Measurements from ENCODE around the gene RIMBP2. TPM values are rescaled to one million over a fixed set of nuclear protein-coding genes. Genes with fewer than 3 reads are reported as not detected.

RIMBP2 gene
- total and polyA plus RNA-seq, 9 of the 15 experiments (the other 6 are each of a cell fraction or from before 2014, with no cell fraction given) = not detected

DNA sequence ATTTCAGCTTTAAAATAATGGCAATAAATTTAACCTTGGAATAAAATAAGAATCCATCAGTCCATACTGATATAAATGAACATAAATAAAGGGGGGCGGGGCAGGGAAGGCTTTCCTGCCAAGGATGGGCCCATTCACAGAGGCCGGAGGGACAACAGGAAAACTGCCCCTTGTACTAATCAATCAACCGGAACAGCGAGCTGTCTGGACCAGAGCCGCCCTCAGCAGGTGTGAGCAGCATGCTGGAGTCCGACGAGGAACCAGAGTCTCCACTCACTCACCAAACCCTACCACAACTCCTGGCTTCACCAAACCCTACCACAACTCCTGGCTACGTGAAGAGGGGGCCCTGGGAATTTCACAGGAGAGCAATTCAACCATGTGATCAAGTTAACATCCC lies 51.3 kb downstream of the RIMBP2 start:
- Histone ChIP-seq H2AFZ (ENCODE audit: low read depth, low read length) (no peak overlapping the region), H3K4me2 (ENCODE audit: insufficient read depth, low read length) (no peak overlapping the region), H3K9ac (ENCODE audit: insufficient read depth in 1 of 2, low read depth in 2 of 2, low read length in 2 of 2) (no peak overlapping the region), H3K4me3 (no peak overlapping the region), H3K9me1 (ENCODE audit: control insufficient read depth, insufficient read depth, low read length) (no peaks in the 10 kb centered on the region), H4K20me1 (replicated peaks; ENCODE audit: control insufficient read depth, insufficient read depth, low read length) (no peaks in the 10 kb centered on the region), H3K79me2 (ENCODE audit: control insufficient read depth, insufficient read depth, low read length) (no peaks in the 10 kb centered on the region), H3K4me1 (replicated peaks in 1 of 2; ENCODE audit: control insufficient read depth in 2 of 2, insufficient read depth in 2 of 2, low read length in 2 of 2) (no peaks in the 10 kb centered on the region; a peak in 1 of 5 replicates), H3K36me3 (ENCODE audit: control insufficient read depth, insufficient read depth, low read length) (no peaks in the 10 kb centered on the region), H3K9me3 (replicated peaks; ENCODE audit: control insufficient read depth, insufficient read depth, low read depth, low read length) (no peaks in the 10 kb centered on the region), H3K27ac (ENCODE audit: extremely low read depth, low read depth, low read length) (no peak overlapping the region), H3K27me3 (ENCODE audit: control insufficient read depth in 2 of 2, insufficient read depth in 2 of 2, low read length in 2 of 2) (peaks cover 4 to 51% of the 10 kb centered on the region in 2 experiments; a peak in 3 of 5 replicates)
- CTCF ChIA-PET (ENCODE audit: low intra/inter-chr PET ratio) = no interaction called here
- DNase-seq (ENCODE audit: extremely low read depth in 1 of 4, low spot score in 3 of 4) = no peak
- no peak for FAIRE-seq
- no peak for ATAC-seq
- POLR2A ChIA-PET = no interaction called here
- in situ Hi-C loops (cut with MboI) (no loop called here), intact Hi-C loops (cut with micrococcal nuclease) (loop anchor here (5.0 kb wide), 1 partner anchor 83 kb away; no protein-coding TSS in a partner anchor)
- no TSS peak for BruUV-seq (replicated peaks)
- 4% methylated on average over 5 of the region's 8 CpGs for WGBS (ENCODE audit: insufficient coverage, low coverage, missing lambda C conversion rate)
- TF ChIP-seq CBX8 (IDR thresholded peaks at IDR 0.05; ENCODE audit: borderline replicate concordance, extremely low read depth, low read depth, low read length, poor library complexity, severe bottlenecking) = no peak
- TF ChIP-seq TAL1 (IDR thresholded peaks at IDR 0.05) = no peak
- TF ChIP-seq MBD2 (IDR thresholded peaks at IDR 0.05; ENCODE audit: borderline replicate concordance, low read depth) = no peak
- TF ChIP-seq RBM14 (IDR thresholded peaks at IDR 0.05; ENCODE audit: borderline replicate concordance, insufficient read depth, low read depth, low read length) = no peak
- no peak for TF ChIP-seq ELF2 (CRISPR knock-in tag; IDR thresholded peaks at IDR 0.05)
- no peak for TF ChIP-seq CHD7 (IDR thresholded peaks at IDR 0.05; ENCODE audit: low read depth, low read length)
- TF ChIP-seq BRF2 (IDR thresholded peaks at IDR 0.05; ENCODE audit: borderline replicate concordance, insufficient read depth, insufficient read length) = no peak
- TF ChIP-seq, protein P1, sequence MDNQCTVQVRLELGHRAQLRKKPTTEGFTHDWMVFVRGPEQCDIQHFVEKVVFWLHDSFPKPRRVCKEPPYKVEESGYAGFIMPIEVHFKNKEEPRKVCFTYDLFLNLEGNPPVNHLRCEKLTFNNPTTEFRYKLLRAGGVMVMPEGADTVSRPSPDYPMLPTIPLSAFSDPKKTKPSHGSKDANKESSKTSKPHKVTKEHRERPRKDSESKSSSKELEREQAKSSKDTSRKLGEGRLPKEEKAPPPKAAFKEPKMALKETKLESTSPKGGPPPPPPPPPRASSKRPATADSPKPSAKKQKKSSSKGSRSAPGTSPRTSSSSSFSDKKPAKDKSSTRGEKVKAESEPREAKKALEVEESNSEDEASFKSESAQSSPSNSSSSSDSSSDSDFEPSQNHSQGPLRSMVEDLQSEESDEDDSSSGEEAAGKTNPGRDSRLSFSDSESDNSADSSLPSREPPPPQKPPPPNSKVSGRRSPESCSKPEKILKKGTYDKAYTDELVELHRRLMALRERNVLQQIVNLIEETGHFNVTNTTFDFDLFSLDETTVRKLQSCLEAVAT (IDR thresholded peaks at IDR 0.05) = no peak

Data from K562 (cell line).